ENCODE measurements around the gene HM13. TPM values are rescaled to one million over a fixed set of nuclear protein-coding genes. Genes with fewer than 3 reads are reported as not detected.

Gene HM13
- total and polyA plus RNA-seq, 9 of the 15 experiments (the other 6 are each of a cell fraction or from before 2014, with no cell fraction given): 7.7 to 136 (median 74.5) TPM

GRCh38 chr20:31608251-31608945 is 94.2 kb downstream of the HM13 start (continued):
- TF ChIP-seq ILF3 (IDR thresholded peaks at IDR 0.05; ENCODE audit: borderline replicate concordance) (no peak), BHLHE40 (IDR thresholded peaks at IDR 0.05; ENCODE audit: low read length) (peak; percentile 53), ZNF586 (CRISPR knock-in tag; conservative IDR thresholded peaks at IDR 0.05) (no peak), TRIM24 (IDR thresholded peaks at IDR 0.05) (peak in 1 of 2 experiments; percentile 44; a peak in 2 of 4 replicates), C11orf30 (IDR thresholded peaks at IDR 0.05; ENCODE audit: low read depth) (no peak), ZNF740 (CRISPR knock-in tag; IDR thresholded peaks at IDR 0.05) (0 out of 2 replicates have a peak, but pooled peaks have one; percentile 26), ZNF740 (tag; IDR thresholded peaks at IDR 0.05) (no peak), ZNF165 (CRISPR knock-in tag; IDR thresholded peaks at IDR 0.05; ENCODE audit: borderline replicate concordance) (peak; percentile 44; the same call in 1 of the 2 replicates), CXXC5 (CRISPR knock-in tag; IDR thresholded peaks at IDR 0.05) (peak; percentile 70), NR2C2 (CRISPR knock-in tag; IDR thresholded peaks at IDR 0.05) (no peak), NR2C2 (tag; IDR thresholded peaks at IDR 0.05) (no peak), RAD51 (IDR thresholded peaks at IDR 0.05; ENCODE audit: borderline replicate concordance, low read depth) (no peak), YY1 (IDR thresholded peaks at IDR 0.05; ENCODE audit: borderline replicate concordance in 1 of 3, control insufficient read depth in 1 of 3, extremely low read depth in 1 of 3, insufficient read depth in 3 of 3, insufficient read length in 1 of 3, insufficient replicate concordance in 2 of 3, low read depth in 1 of 3, low read length in 2 of 3) (peak in 1 of 3 experiments; percentile 6), KAT7 (CRISPR knock-in tag; IDR thresholded peaks at IDR 0.05; ENCODE audit: borderline replicate concordance) (no peak), FOXA1 (IDR thresholded peaks at IDR 0.05; ENCODE audit: borderline replicate concordance) (no peak), PYGO2 (tag; IDR thresholded peaks at IDR 0.05) (no peak), ZBTB7A (IDR thresholded peaks at IDR 0.05; ENCODE audit: borderline replicate concordance, control insufficient read depth, low read depth, low read length) (peak; percentile 89; the same call in 1 of the 2 replicates), HMGXB4 (CRISPR knock-in tag; IDR thresholded peaks at IDR 0.05) (no peak), FOXA3 (CRISPR knock-in tag; conservative IDR thresholded peaks at IDR 0.05 in 1 of 2, IDR thresholded peaks at IDR 0.05 in 1 of 2) (no peak), PML (IDR thresholded peaks at IDR 0.05; ENCODE audit: low read length) (no peak), ZNF121 (CRISPR knock-in tag; conservative IDR thresholded peaks at IDR 0.05) (no peak), ZMIZ1 (IDR thresholded peaks at IDR 0.05; ENCODE audit: low read depth in 2 of 2, low read length in 2 of 2) (no peak)
